HEK293T (cell line): ENCODE data around the gene PAPPA2.

Source experiments
- BHLHE40 ChIP-seq: fragments of 450-650 bp; IDR thresholded peaks from 2 replicates; pipeline ENCODE4 v1.6.1; 2016; ENCODE audit warnings: mild to moderate bottlenecking, moderate library complexity, borderline replicate concordance
- FOXA1 ChIP-seq: fragments of 450-650 bp; IDR thresholded peaks from 2 replicates; pipeline ENCODE4 v1.6.1; 2016; ENCODE audit warnings: mild to moderate bottlenecking
- FOXK2 ChIP-seq: fragments of 450-650 bp; IDR thresholded peaks from 2 replicates; pipeline ENCODE4 v1.6.1; 2016; ENCODE audit warnings: mild to moderate bottlenecking
- HDGF ChIP-seq: fragments of 450-650 bp; IDR thresholded peaks from 2 replicates; pipeline ENCODE4 v1.6.1; 2017; ENCODE audit warnings: antibody characterized with exemption, borderline replicate concordance
- L3MBTL2 ChIP-seq: fragments of 450-650 bp; conservative IDR thresholded peaks from 2 replicates; pipeline ENCODE4 v1.6.1; 2016; ENCODE audit warnings: mild to moderate bottlenecking
- LEF1 ChIP-seq: fragments of 450-650 bp; IDR thresholded peaks from 2 replicates; pipeline ENCODE4 v1.6.1; 2017; ENCODE audit warnings: mild to moderate bottlenecking, borderline replicate concordance
- PKNOX1 ChIP-seq: fragments of 450-650 bp; IDR thresholded peaks from 2 replicates; pipeline ENCODE4 v1.6.1; 2016
- SP1 ChIP-seq: fragments of 450-650 bp; IDR thresholded peaks from 2 replicates; pipeline ENCODE4 v1.6.1; 2017
- SUZ12 ChIP-seq: fragments of 450-650 bp; IDR thresholded peaks from 2 replicates; pipeline ENCODE4 v1.6.1; 2016; ENCODE audit warnings: mild to moderate bottlenecking

GRCh38 chr1:176617881-176618280, 154.9 kb downstream of the PAPPA2 start:
- TF ChIP-seq SP1, result no peak
- TF ChIP-seq FOXK2, result no peak
- TF ChIP-seq FOXA1, result no peak
- TF ChIP-seq SUZ12, result no peak
- no peak for TF ChIP-seq PKNOX1
- no peak for TF ChIP-seq L3MBTL2
- TF ChIP-seq LEF1, result no peak
- no peak for TF ChIP-seq BHLHE40
- no peak for TF ChIP-seq HDGF
